Measurements from ENCODE around the gene RNF181. TPM values are rescaled to one million over a fixed set of nuclear protein-coding genes. Genes with fewer than 3 reads are reported as not detected.
A peak's percentile ranks its signal among the peaks of the same experiment; 100 is the strongest.

The RNF181 gene
- total and polyA plus RNA-seq, 2 of the 8 experiments (the other 6 are each of a cell fraction or from before 2014, with no cell fraction given), result 97.2 to 514 TPM

- no peak for TF ChIP-seq BRCA1 (IDR thresholded peaks at IDR 0.05; ENCODE audit: low read depth, low read length)
- peak; percentile 96 for TF ChIP-seq POLR2AphosphoS5 (IDR thresholded peaks at IDR 0.05; ENCODE audit: low read depth, low read length)
- no peak for TF ChIP-seq HDAC6 (IDR thresholded peaks at IDR 0.05; ENCODE audit: low read depth, low read length)
- TF ChIP-seq CHD2 (IDR thresholded peaks at IDR 0.05; ENCODE audit: low read length), result no peak
- TF ChIP-seq RAD21 (IDR thresholded peaks at IDR 0.05 in 1 of 2, conservative IDR thresholded peaks at IDR 0.05 in 1 of 2; ENCODE audit: low read depth in 2 of 2, low read length in 2 of 2), result peak in 1 of 2 experiments; percentile 11; a peak in 1 of 4 replicates
- no peak for TF ChIP-seq CBX8 (IDR thresholded peaks at IDR 0.05; ENCODE audit: borderline replicate concordance, low read depth, low read length)
- no peak for TF ChIP-seq CTCF (IDR thresholded peaks at IDR 0.05; ENCODE audit: control extremely low read depth in 1 of 3, insufficient read depth in 1 of 3, low read depth in 1 of 3, low read length in 3 of 3)
- TF ChIP-seq SRF (IDR thresholded peaks at IDR 0.05; ENCODE audit: low read depth, low read length), result no peak
- TF ChIP-seq SIN3A (conservative IDR thresholded peaks at IDR 0.05 in 1 of 2, IDR thresholded peaks at IDR 0.05 in 1 of 2; ENCODE audit: low read depth in 1 of 2, low read length in 2 of 2), result peak in 1 of 2 experiments; percentile 91; a peak in 2 of 4 replicates
- peak; percentile 95 for TF ChIP-seq YY1 (IDR thresholded peaks at IDR 0.05; ENCODE audit: low read depth, low read length)
- TF ChIP-seq MAFK (IDR thresholded peaks at IDR 0.05; ENCODE audit: low read depth, low read length), result no peak
- no peak for TF ChIP-seq SP4 (IDR thresholded peaks at IDR 0.05; ENCODE audit: low read length)
- peak; percentile 57; the same call in 1 of the 2 replicates for TF ChIP-seq EGR1 (IDR thresholded peaks at IDR 0.05; ENCODE audit: borderline replicate concordance, low read depth, low read length)
- no peak for TF ChIP-seq POU5F1 (IDR thresholded peaks at IDR 0.05; ENCODE audit: low read depth, low read length)
- TF ChIP-seq ZNF274 (IDR thresholded peaks at IDR 0.05; ENCODE audit: borderline replicate concordance, extremely low read depth, low read length), result no peak
- TF ChIP-seq CTBP2 (IDR thresholded peaks at IDR 0.05; ENCODE audit: borderline replicate concordance, insufficient read depth, insufficient read length, low read length), result no peak
- peak; percentile 92 for TF ChIP-seq PHF8 (conservative IDR thresholded peaks at IDR 0.05; ENCODE audit: low read depth, low read length)
- TF ChIP-seq TEAD4 (IDR thresholded peaks at IDR 0.05; ENCODE audit: low read depth, low read length), result no peak
- peak; percentile 55; the same call in 1 of the 2 replicates for TF ChIP-seq TCF12 (IDR thresholded peaks at IDR 0.05; ENCODE audit: low read depth, low read length)
Measured at GRCh38 chr2:85561280-85562212, 34.0 kb upstream of the RNF181 start, which contains the start of gene GGCX (continued).

Measured in H1 (cell line).